ENCODE data around the gene ACVR1. TPM values are rescaled to one million over a fixed set of nuclear protein-coding genes. Genes with fewer than 3 reads are reported as not detected.
"Not testable (repeated sequence)": the region's sequence is repeated elsewhere in the genome, so short reads cannot be mapped to it uniquely, and the experiment has no call there.

Gene ACVR1
- total RNA-seq, 1 experiment from 2014 or later = 11.3 TPM

- no peak for DNase-seq (ENCODE audit: low read depth)
Observed at GRCh38 chr2:157830266-157830665, 45.9 kb downstream of the ACVR1 start.

- no peak for DNase-seq (ENCODE audit: low read depth)
Observed at GRCh38 chr2:157827377-157827776, 48.8 kb downstream of the ACVR1 start.

- not testable (repeated sequence) for DNase-seq (ENCODE audit: low read depth)
Observed at GRCh38 chr2:157826644-157827043, 49.5 kb downstream of the ACVR1 start.

- DNase-seq (ENCODE audit: low read depth) = peak; percentile 37
Observed at GRCh38 chr2:157825885-157826284, 50.2 kb downstream of the ACVR1 start.

GRCh38 chr2:157822993-157823392 is 53.1 kb downstream of the ACVR1 start:
- DNase-seq (ENCODE audit: low read depth) = peak; percentile 16

GRCh38 chr2:157822533-157822932 is 53.6 kb downstream of the ACVR1 start:
- no peak for DNase-seq (ENCODE audit: low read depth)

GRCh38 chr2:157821519-157822131 is 54.5 kb downstream of the ACVR1 start:
- DNase-seq (ENCODE audit: low read depth) = no peak

- no peak for DNase-seq (ENCODE audit: low read depth)
Observed at GRCh38 chr2:157820193-157820592, 55.9 kb downstream of the ACVR1 start.

GRCh38 chr2:157819761-157820160 is 56.4 kb downstream of the ACVR1 start:
- DNase-seq (ENCODE audit: low read depth) = no peak

- DNase-seq (ENCODE audit: low read depth) = no peak
Observed at GRCh38 chr2:157818227-157818626, 57.9 kb downstream of the ACVR1 start.

- DNase-seq (ENCODE audit: low read depth) = no peak
Observed at GRCh38 chr2:157815421-157815820, 60.7 kb downstream of the ACVR1 start.

- DNase-seq (ENCODE audit: low read depth) = no peak
Observed at GRCh38 chr2:157813467-157813866, 62.7 kb downstream of the ACVR1 start.

GRCh38 chr2:157810037-157810436 is 66.1 kb downstream of the ACVR1 start:
- no peak for DNase-seq (ENCODE audit: low read depth)

- no peak for DNase-seq (ENCODE audit: low read depth)
Observed at GRCh38 chr2:157809212-157809611, 66.9 kb downstream of the ACVR1 start.

- no peak for DNase-seq (ENCODE audit: low read depth)
Observed at GRCh38 chr2:157808421-157808820, 67.7 kb downstream of the ACVR1 start.

GRCh38 chr2:157806426-157807077 is 69.6 kb downstream of the ACVR1 start:
- DNase-seq (ENCODE audit: low read depth) = no peak

- DNase-seq (ENCODE audit: low read depth) = no peak
Observed at GRCh38 chr2:157805519-157805918, 70.6 kb downstream of the ACVR1 start.

- DNase-seq (ENCODE audit: low read depth) = no peak
Observed at GRCh38 chr2:157804355-157804754, 71.8 kb downstream of the ACVR1 start.

- no peak for DNase-seq (ENCODE audit: low read depth)
Observed at GRCh38 chr2:157803952-157804351, 72.2 kb downstream of the ACVR1 start.

- DNase-seq (ENCODE audit: low read depth) = no peak
Observed at GRCh38 chr2:157803476-157803875, 72.7 kb downstream of the ACVR1 start.

GRCh38 chr2:157800838-157801495 is 75.2 kb downstream of the ACVR1 start:
- no peak for DNase-seq (ENCODE audit: low read depth)

GRCh38 chr2:157793053-157793612 is 83.0 kb downstream of the ACVR1 start:
- DNase-seq (ENCODE audit: low read depth) = no peak

All from Daoy (cell line).